GM23248 (cell line): ENCODE measurements around the gene ADGRV1.

Experiments
- EZH2 ChIP-seq: fragments of 200-600 bp; sonication (generic); IDR thresholded peaks from 2 replicates; pipeline ENCODE4 v1.6.1; 2018; ENCODE audit warnings: antibody characterized with exemption, mild to moderate bottlenecking; ENCODE audit not compliant: insufficient read depth, poor library complexity, severe bottlenecking
- EZH2phosphoT487 ChIP-seq: fragments of 200-600 bp; sonication (generic); IDR thresholded peaks from 2 replicates; pipeline ENCODE4 v1.6.1; 2018; ENCODE audit warnings: antibody characterized with exemption, moderate library complexity, mild to moderate bottlenecking, low read depth; ENCODE audit not compliant: insufficient read depth

GRCh38 chr5:90641528-90641927, 82.9 kb downstream of the ADGRV1 start:
- TF ChIP-seq EZH2 (no peak), EZH2phosphoT487 (no peak)
